Measurements from ENCODE around the gene SMIM24.
"Not testable (repeated sequence)": the region's sequence is repeated elsewhere in the genome, so short reads cannot be mapped to it uniquely, and the experiment has no call there.

Gene SMIM24

DNA sequence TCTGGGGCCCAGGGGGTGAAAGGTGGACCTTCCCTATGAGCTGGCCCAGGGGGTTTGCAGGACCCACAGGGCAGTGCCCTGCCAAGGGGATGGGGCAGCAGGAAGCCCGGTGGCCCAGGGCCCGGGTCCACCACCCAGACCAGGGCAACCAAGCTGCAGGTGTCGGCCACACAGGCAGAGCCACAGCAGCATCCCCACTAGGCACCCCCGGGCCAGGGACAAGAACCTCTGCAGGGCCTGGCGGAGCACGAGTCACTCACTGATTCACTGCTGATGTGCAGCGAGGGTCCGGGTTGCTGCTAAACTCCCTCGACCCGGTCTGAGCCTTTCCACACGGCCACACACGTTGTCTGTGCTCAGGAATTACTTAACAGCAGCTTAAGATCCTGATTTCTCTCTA, 34.6 kb upstream of the SMIM24 start:
- no peak for DNase-seq (ENCODE audit: low read depth)

DNA sequence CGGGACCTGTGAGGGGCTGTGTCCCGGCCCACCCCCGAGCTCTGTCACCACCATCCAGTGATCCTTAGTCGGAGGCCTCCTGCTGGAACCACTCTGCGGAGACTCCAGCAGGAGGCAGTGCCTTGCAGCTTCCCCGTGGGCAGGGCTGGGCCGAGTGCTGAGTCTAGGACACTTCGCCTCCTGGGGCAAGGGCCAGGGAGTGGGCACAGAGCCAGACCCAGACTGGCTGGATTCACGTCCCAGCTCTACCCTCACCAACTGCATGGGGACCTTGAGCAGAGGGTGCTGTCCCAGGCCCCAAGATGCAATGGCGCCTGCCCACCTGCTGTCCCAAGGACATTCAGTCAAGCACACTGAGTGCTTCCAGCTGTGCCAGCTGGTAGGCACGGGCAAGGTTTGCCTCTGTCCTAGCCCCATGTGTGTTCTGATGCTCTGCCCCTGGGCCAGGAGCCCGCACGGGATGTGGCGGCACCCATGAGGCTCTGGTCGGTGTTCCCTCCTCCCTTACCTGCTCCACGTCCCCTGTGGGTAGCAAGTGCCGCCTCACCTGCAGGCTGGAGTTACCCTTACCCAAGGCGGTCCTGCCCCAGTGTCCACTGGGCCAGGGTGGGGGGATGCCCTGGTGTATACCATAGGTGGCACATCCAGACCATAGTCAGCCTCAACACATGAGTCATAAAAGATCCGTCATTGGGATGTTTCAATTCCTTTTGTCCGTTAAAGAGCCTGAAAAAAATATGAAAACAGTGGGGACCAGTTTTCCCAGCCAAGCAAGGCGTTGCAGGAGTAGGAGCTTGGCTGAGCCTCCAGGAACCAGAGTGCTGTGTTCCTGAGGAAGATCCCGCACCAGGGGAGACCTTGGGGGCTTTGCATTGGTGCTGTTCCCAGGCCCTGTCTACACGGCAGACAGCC, 33.2 kb upstream of the SMIM24 start:
- no peak for DNase-seq (ENCODE audit: low read depth)

DNA sequence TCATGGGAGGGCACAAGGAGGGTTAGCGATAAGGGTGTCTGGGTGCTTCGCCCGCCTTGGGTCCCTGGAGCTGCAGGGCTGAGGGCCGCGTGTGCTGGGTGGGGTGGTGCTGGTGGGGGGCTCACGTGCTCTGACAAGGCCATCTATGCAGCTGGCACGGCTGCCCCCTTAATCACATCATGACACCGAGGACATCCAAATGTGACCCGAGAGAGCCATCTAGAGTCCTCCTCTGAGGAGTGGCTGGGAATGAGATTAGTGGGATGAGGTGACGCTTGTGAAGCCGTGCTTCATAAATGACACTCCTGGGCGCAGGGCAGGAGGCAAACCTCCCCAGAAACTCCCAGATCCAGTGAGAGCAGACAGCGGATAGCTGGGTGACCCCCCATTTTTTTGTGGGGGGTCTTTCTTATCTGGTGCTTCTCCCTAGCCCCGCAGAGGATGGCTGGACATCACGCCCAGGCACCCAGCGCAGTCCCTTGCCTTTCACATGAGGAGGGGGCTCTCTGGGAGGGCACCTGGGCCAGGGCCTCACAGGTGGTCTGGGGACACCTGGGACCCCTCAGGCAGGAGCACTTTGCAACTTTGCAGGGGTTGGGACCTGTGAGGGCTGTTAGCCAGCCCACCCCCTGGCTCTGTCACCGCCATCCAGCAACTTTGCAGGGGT, 32.4 kb upstream of the SMIM24 start:
- DNase-seq (ENCODE audit: low read depth): no peak

- DNase-seq (ENCODE audit: low read depth): no peak
Observed at GRCh38 chr19:3511506-3512251, 31.4 kb upstream of the SMIM24 start.

DNA sequence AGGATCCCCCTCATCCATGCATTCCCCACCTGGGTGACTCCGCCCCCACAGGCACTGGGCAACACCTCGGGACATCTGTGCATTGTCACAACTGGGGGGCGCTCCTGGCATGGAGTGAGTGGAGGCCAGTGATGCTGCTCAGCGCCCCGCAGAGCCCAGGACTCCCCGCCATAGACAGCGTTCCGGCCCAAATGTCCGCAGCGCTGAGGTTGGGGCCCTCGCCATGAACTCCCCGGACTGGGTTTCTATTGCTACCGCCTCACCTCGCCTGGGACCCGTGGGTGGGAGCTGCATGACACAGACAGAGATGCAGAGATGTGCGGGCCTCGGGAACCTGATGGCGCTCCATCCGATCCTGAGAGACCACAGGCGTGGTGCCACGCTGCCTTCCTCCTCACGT, 30.4 kb upstream of the SMIM24 start:
- DNase-seq (ENCODE audit: low read depth): no peak

DNA sequence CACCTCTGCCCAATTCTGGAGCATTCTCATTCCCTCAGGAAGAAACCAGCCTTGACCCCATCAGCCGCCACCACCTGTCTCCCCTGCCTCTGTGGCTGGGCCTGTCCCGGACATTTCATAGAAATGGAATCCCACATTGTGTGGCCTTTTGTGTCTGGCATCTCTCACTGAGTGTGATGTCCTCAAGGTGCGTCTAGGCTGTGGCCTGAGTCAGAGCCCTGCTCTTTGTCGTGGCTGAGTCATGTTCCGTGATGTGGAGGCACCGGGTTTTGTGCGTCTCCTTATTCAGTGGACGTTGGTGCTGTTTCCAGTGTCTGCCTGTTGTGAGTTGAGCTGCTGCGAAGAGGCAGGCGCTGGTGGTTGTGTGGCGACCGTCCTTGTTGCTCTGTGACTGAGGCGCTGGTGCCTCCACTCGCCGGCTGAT, 29.3 kb upstream of the SMIM24 start:
- DNase-seq (ENCODE audit: low read depth): no peak

- no peak for DNase-seq (ENCODE audit: low read depth)
Observed at GRCh38 chr19:3508771-3509535, 28.6 kb upstream of the SMIM24 start.

- DNase-seq (ENCODE audit: low read depth): not testable (repeated sequence)
Observed at GRCh38 chr19:3508121-3508661, 27.9 kb upstream of the SMIM24 start.

- DNase-seq (ENCODE audit: low read depth): peak; percentile 36
Observed at GRCh38 chr19:3507371-3508120, 27.2 kb upstream of the SMIM24 start.

GRCh38 chr19:3506384-3507340, 26.3 kb upstream of the SMIM24 start:
- peak; percentile 12 for DNase-seq (ENCODE audit: low read depth)

DNA sequence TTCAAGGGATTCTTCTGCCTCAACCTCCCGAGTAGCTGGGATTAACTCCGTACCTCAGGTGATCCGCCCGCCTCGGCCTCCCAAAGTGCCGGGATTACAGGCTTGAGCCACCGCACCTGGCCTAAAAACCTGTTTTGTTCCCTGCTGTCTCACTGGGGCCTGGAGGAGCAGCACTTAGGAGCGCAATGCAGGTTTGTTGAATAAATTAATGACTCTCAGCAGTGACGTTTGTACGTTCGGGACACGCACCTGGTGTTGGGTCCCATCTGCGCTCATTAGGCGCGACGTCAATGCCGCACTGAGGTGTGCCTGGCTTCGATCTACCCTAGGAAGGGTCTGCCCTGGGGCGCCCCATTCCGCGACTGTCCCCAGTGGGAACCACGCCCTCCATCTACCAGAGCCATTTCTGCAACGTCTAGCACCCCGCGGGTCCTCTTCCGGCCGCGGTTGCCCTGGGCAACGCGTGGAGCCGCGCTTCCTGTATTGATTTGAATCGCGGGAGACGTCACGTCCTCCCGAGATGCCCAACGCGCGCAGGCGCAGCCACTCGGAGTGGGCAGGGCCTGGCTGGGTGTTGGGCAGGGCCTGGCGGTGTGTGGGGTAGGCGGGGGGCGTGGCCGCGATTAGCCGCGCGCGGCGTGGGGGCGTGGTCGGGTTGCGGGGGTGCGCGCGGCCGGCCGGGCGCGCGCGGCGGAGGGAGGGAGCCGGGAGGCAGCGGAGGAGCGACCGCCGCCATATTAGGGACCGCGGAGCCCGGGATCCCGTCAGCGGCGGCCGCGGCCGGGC, 25.5 kb upstream of the SMIM24 start, which contains the start of gene FZR1:
Gene FZR1 (plus strand): TSS at position 714 of the 786 bp plus-strand sequence. CDS start 16,679 bp downstream, outside the sequence.
- peak; percentile 99 for DNase-seq (ENCODE audit: low read depth)

DNA sequence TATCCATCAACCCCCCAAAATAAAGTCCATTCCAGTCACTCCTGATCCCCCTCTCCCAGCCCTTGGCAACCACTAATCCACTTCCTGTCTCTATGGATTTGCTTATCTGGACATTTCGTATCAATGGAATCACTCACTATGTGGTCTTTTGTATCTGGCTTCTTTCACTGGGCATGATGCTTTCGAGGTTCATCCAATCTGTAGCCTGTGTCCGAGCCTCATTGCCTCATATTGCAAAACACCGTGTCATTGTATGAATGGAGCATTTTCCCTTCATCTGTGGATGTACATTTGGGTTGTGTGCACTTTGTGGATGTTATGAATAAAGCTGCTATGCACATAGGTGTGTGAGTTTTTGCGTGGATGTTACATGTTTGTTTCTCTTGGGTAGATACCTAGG, 24.4 kb upstream of the SMIM24 start:
- no peak for DNase-seq (ENCODE audit: low read depth)

DNA sequence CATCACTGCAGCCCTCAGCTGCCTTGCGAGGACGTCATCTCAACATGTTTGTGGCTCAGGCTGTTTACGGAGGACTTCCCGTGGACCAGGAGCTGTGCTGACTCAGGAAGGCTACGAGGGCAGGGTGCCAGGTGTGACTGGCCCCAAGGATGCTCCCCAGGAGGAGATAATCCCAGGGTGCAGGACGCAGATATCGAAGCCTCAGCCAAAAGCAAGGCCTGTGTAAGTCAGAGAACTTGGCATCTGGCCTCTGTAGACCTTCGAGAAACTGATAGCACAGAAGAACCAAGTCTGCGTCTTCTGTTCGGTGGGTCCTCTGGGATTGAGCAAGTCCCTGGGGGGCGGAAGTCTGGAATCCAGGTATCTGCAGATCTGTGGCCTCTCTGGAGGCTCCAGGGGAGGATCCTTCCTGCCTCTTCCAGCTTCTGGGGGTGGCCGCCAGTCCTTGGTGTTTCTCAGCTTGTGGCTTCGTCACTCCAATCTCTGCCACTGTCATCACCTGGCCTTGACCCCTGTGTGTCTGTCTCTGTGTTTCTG, 22.8 kb upstream of the SMIM24 start:
- DNase-seq (ENCODE audit: low read depth): no peak

GRCh38 chr19:3501780-3502179, 21.5 kb upstream of the SMIM24 start:
- DNase-seq (ENCODE audit: low read depth): no peak

GRCh38 chr19:3500429-3501101, 20.2 kb upstream of the SMIM24 start, which contains the start of gene DOHH:
Gene DOHH, minus strand, starts transcription at chr19:3500674. Its CDS starts 3,860 bp downstream, at chr19:3496814.
- peak; percentile 92 for DNase-seq (ENCODE audit: low read depth)

GRCh38 chr19:3499738-3500428, 19.6 kb upstream of the SMIM24 start:
- DNase-seq (ENCODE audit: low read depth): no peak

All from T follicular helper cell (primary cell).